Loucy (cell line): Measurements from ENCODE around the gene PFKFB4.
A peak's percentile ranks its signal among the peaks of the same experiment; 100 is the strongest.

Experiments used
- H2AFZ ChIP-seq: fragments of 200-600 bp; sonication (generic); 2 replicates; pipeline ENCODE4 v1.6.0; 2016; ENCODE audit warnings: antibody characterized with exemption, mild to moderate bottlenecking, low read length, moderate library complexity
- H3F3A ChIP-seq: fragments of 200-600 bp; 2 replicates; pipeline ENCODE4 v1.6.0; 2016; ENCODE audit warnings: antibody characterized with exemption, low read depth, mild to moderate bottlenecking
- H3K27me3 ChIP-seq: fragments of 200-600 bp; sonication (generic); 2 replicates; pipeline ENCODE4 v1.6.1; 2014; ENCODE audit warnings: low read length, mild to moderate bottlenecking; ENCODE audit not compliant: insufficient read depth, poor library complexity, severe bottlenecking
- H3K36me3 ChIP-seq: fragments of 200-600 bp; sonication (generic); 2 replicates; pipeline ENCODE4 v1.6.1; 2016; ENCODE audit warnings: low read length; ENCODE audit not compliant: insufficient read depth
- H3K4me1 ChIP-seq: fragments of 200-600 bp; sonication (generic); 2 replicates; pipeline ENCODE4 v1.5.1; 2014; ENCODE audit warnings: low read length, mild to moderate bottlenecking; ENCODE audit not compliant: insufficient read depth, poor library complexity, severe bottlenecking
- H3K4me2 ChIP-seq: fragments of 200-600 bp; sonication (generic); 2 replicates; pipeline ENCODE4 v1.6.0; 2014; ENCODE audit warnings: antibody characterized with exemption, low read length, low read depth, mild to moderate bottlenecking; ENCODE audit not compliant: poor library complexity, severe bottlenecking
- H3K4me3 ChIP-seq: fragments of 200-600 bp; sonication (generic); 2 replicates; pipeline ENCODE4 v1.5.1; 2014; ENCODE audit warnings: low read length, mild to moderate bottlenecking, mixed read lengths; ENCODE audit not compliant: poor library complexity, severe bottlenecking
- H3K79me2 ChIP-seq: fragments of 200-600 bp; sonication (generic); 2 replicates; pipeline ENCODE4 v1.6.1; 2014; ENCODE audit warnings: low read length; ENCODE audit not compliant: insufficient read depth
- H3K9ac ChIP-seq: fragments of 200-600 bp; sonication (generic); 2 replicates; pipeline ENCODE4 v1.6.0; 2014; ENCODE audit warnings: mild to moderate bottlenecking, low read depth, low read length, moderate library complexity; ENCODE audit not compliant: poor library complexity, severe bottlenecking
- H3K9me2 ChIP-seq: fragments of 200-600 bp; sonication (generic); replicated peaks from 2 replicates; pipeline ENCODE4 v1.6.1; 2016; ENCODE audit warnings: low read depth, low read length, mixed read lengths
- H3K9me3 ChIP-seq: fragments of 200-600 bp; sonication (generic); 2 replicates; pipeline ENCODE4 v1.6.1; 2014; ENCODE audit warnings: mild to moderate bottlenecking, antibody characterized with exemption, low read length, low read depth; ENCODE audit not compliant: insufficient read depth
- H4K20me1 ChIP-seq: fragments of 200-600 bp; sonication (generic); 2 replicates; pipeline ENCODE4 v1.6.0; 2014; ENCODE audit warnings: antibody characterized with exemption, low read length, mild to moderate bottlenecking; ENCODE audit not compliant: insufficient read depth, poor library complexity, severe bottlenecking
- CTCF ChIP-seq: fragments of 200-600 bp; sonication (generic); conservative IDR thresholded peaks from 2 replicates; pipeline ENCODE4 v1.5.1; 2014; ENCODE audit warnings: mild to moderate bottlenecking, antibody characterized with exemption, low read length
- EZH2phosphoT487 ChIP-seq: fragments of 200-600 bp; IDR thresholded peaks from 2 replicates; pipeline ENCODE4 v1.6.1; 2018; ENCODE audit warnings: antibody characterized with exemption, mild to moderate bottlenecking, moderate library complexity, borderline replicate concordance

The PFKFB4 gene

GRCh38 chr3:48555949-48556795, 431 bp downstream of the PFKFB4 start:
- Histone ChIP-seq H3K9ac (peak overlapping the region; percentile 71), H3K36me3 (no peaks in the 10 kb centered on the region; the same call in 1 of the 2 replicates), H2AFZ (peak overlapping the region; percentile 84), H3K9me2 (no peaks in the 10 kb centered on the region), H3K4me2 (peak overlapping the region; percentile 89), H3K27me3 (no peaks in the 10 kb centered on the region), H3K79me2 (peaks cover 54% of the 10 kb centered on the region), H4K20me1 (peaks cover 32% of the 10 kb centered on the region), H3F3A (no peaks in the 10 kb centered on the region), H3K4me1 (peaks cover 68% of the 10 kb centered on the region), H3K9me3 (no peaks in the 10 kb centered on the region), H3K4me3 (peak overlapping the region; percentile 83)
- TF ChIP-seq EZH2phosphoT487 (no peak), CTCF (no peak)

GRCh38 chr3:48555231-48555948, 1.2 kb downstream of the PFKFB4 start:
- Histone ChIP-seq H3K79me2 (peaks cover 62% of the 10 kb centered on the region), H2AFZ (no peak overlapping the region)

More at GRCh38 chr3:48555231-48555948, 1.2 kb downstream of the PFKFB4 start:
- Histone ChIP-seq H3K9ac (peak overlapping the region; percentile 71), H3K4me3 (peak overlapping the region; percentile 83), H3K9me2 (no peaks in the 10 kb centered on the region), H3K4me1 (peaks cover 61% of the 10 kb centered on the region), H3K4me2 (peak overlapping the region; percentile 89), H4K20me1 (peaks cover 32% of the 10 kb centered on the region), H3K9me3 (no peaks in the 10 kb centered on the region), H3K36me3 (no peaks in the 10 kb centered on the region; the same call in 1 of the 2 replicates), H3K27me3 (no peaks in the 10 kb centered on the region), H3F3A (no peaks in the 10 kb centered on the region)
- TF ChIP-seq CTCF: no peak
